ENCODE measurements around the gene ZRSR2.

ZRSR2 gene

DNA sequence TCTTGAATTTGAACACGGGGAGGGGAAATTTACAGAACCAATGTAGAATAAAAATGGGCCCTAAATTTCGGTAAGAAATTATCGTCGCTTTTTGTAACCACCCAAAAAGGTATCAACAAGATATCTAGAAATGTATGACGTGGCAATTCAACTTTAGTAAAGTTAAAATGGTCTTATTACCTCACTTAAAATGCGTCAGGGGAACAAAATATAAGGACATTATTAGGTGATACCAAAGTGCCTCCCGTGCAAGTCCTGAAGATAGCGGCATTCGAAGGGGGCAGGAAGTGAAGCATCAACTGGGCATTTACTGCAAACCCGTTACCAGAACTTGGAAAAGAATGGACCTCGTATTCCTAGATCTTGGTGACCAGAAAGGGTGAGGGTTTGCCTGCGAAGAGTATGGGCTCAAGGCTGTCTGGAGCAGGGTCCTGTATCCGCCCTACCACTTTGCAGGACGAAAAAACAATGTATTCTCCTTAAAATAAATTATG, 63.3 kb downstream of the ZRSR2 start:
- no peak for DNase-seq (ENCODE audit: low read depth)

DNA sequence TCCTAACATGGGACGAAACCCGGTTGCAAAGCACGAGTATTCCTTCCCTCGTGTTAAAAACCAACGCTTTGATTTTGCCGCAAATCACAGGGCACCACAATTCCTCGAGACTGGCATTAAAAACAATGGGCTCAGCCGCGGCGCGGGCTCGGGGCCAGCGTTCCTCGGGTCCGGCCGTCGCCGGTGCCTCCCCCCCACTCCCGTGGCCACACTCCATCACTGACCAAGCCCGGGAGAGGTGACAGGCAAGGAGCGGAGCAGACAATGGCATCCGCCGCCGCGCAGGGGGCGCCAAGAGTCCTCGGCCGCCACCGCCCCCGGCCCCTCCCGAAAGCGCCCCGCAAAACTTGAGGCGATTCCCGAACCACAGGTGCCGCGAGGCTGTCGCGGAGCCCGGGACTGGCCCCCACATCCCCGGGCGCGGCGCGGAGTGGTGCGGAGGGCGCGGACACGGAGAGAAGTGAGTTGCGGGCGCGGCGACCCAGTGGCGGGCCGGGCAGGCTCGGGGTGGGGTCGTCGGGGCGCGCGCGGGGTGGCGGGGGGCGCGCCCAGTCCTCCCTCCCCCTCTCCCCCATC, 63.9 kb downstream of the ZRSR2 start:
- DNase-seq (ENCODE audit: low read depth): peak; percentile 24

DNA sequence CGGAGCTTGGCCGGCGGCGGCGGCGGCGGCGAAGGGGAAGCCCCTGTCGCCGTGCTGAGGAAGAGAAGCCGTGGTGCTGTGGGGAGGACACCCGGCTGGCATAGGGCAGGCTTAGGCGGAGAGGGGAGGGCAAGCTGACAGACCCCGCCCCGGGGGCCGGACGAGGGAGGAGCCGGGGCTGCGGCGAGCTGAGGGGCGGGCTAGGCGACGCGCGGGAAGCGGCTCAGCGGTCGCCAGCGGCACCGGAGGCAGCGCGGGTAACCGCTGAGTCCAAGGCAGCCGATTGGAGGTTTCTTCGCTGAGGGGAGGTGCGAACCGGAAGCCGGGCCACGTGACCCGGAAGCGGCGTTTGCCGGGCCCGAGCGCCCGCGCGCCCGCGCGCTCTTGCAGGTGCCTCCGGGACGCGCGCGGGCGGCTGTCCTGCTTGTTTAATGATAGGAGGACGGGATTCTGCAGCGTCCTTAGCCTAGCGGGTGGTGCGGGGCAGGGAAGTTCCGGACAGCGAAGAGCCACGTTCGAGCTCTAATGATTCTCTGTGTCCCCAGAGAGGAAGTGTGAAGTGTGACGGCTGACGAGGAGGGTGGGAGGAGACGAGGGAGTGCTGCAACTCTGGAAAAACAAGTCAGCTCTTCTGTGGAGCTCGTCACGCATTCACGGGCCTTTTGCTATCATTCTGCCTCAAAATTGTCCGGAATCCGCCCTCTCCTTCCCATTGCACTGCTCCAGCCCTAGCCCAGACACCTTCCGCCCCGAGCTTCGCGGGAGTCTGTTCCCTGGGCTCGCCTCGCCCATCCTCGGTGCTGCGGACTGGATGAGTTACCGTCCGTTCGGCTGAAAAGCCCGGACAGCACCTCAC, 64.7 kb downstream of the ZRSR2 start, which contains the start of gene AP1S2:
AP1S2 (minus strand) TSS at position 102 of the 856 bp plus-strand sequence. CDS start 2,289 bp downstream, outside the sequence.
- DNase-seq (ENCODE audit: low read depth): peak; percentile 89

DNA sequence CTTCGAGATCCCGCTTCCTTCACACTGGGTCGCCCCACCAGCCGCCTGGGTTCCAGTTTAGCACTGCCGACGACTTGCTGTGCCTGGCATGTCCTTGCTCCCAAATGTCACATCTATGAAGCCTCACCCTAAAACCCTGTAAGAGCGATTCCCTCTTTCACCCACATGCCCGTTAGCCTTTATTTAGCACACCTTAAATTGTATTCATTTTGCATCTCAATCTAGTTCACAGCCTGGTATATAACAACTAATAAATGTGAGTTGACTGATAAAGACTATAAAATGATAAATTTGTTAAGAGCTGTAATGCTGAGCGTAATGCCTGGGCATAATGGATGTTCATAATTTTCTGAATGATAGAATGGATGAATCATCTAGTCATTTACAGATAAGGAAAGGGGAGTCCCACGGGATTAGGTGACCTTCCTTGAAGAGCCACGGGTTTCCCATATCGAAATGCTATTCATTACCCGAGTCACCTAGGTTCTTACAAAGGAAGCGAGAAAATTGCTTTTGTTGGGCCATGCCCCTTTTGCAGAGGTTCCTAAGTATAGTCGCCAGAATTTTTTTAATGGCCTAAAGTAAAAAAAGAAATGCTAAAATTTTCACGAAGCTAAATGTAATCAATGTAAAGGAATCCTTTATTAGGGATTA, 65.4 kb downstream of the ZRSR2 start:
- no peak for DNase-seq (ENCODE audit: low read depth)

DNA sequence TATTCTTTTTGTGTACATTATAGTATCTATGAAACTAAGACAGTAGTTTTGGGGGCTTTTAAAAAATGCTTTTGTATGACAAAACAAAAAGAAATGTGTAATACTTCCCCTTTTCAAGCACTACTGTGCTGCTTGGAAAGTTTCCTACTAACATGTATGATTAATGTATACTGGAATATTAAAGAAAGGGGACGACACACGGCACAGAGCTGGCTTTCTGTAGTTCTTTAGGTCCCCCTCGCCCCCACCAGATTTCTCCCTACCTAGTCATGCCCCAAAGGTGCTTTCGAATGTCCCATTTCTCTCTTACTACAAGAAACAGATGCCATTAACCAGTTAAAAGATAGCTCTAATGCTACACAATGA, 65.9 kb downstream of the ZRSR2 start:
- DNase-seq (ENCODE audit: low read depth): no peak

DNA sequence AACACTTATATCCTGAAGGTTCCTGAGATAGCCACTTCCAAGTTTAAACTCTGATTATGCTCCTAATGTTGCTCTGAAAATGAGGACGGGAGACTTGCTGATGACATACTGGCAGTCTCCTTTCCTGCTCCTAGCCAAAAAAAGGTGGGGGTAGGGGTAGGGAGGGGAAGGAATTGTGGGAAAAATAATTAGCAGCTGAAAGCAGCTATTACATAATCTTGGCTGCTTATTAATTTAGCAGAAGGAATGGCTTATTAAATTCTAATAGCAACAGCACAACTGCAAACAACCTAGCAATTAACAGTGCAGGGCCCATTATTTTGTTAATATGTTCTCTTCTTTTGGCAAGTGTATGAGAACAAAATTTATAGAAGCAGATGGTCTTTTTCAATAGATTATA, 66.4 kb downstream of the ZRSR2 start:
- DNase-seq (ENCODE audit: low read depth): no peak

DNA sequence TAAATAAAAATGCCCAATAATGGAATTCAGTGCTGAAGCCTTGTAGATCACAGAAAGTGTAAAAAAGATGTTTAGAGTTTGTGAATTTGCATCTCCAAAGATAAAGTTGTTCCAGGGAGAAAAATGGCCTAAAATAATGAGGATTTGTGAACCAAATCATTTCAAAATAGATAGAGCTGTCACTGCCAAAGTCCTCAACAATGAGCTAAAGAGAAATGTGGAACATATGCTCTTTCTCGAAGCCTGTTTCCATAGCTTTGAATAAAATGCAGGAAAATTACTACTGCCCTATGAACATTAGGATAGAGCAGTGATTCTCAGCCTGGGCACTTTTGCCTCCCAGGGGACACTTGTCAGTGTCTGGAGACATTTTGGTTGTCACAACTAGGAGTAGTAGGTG, 67.8 kb downstream of the ZRSR2 start:
- DNase-seq (ENCODE audit: low read depth): no peak

DNA sequence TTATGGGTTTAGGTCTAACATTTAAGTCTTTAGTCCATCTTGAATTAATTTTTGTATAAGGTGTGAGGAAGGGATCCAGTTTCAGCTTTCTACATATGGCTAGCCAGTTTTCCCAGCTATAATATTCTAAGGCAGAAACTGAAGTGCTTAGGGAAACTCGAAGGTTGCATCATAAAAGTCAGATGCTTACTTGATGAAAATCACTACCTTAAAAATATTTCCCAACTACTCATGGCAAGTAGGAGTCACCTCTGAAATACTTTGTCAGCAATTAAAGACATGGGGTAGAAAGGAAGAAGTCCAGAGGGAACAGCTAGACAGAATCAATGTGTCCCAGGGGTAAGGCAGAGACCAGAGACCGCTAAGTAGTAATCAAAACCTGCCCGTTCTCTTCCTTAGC, 70.6 kb downstream of the ZRSR2 start:
- no peak for DNase-seq (ENCODE audit: low read depth)

DNA sequence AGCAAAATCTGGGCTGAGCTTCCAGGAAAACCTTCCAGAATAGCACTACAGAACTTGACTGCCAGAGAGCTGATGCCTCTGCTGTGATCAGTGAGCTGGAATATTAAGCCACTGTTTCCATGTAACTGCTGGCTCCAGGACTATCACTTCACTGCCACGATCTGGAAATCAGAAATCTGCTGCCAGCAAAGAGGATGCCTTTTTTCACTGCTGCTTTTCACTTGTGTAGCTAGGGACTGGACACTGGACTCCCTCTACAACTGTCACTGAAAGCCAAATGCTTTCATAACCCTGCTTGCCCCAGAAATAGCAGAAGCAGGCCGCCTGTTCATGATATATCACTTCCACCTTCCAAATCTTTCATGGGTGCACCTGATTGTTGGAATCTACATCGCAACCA, 73.7 kb downstream of the ZRSR2 start:
- no peak for DNase-seq (ENCODE audit: low read depth)

DNA sequence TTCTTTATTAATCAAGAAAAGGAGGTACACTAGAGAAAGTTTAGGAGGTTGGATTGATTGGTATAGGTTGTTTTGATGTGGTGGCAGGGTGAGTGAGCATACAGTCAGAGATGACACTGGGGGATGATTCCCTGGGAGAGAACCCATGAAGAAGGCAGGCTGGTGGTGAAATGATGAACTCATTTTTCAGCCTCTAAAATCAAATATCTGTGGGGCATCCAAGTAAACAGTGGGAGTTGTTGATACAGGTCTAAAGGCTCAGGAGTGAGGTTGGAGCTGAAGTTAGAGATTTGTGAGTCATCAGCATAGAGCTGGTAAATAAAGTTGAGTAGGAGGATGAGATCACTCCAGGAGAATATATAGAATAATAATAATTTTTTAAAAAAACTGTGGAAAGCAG, 74.3 kb downstream of the ZRSR2 start:
- DNase-seq (ENCODE audit: low read depth): no peak

DNA sequence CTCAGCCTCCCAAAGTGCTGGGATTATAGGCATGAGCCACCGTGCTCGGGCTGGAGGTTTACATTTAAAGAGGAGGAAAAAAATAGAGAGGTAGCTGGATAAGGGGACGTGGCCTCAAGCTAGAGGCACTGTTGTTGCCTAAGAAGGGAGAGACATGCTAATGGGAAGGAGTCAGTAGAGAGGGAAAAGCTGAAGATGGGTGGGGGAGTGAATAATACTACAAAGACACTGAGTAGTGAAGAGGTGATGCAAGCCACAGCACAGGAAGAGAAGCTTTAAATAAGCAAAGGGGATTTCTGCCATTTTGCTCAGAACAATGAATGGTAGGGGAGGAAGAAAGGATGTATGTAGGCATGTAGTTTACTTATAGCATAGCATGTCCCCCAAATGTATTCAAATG, 75.9 kb downstream of the ZRSR2 start:
- no peak for DNase-seq (ENCODE audit: low read depth)

DNA sequence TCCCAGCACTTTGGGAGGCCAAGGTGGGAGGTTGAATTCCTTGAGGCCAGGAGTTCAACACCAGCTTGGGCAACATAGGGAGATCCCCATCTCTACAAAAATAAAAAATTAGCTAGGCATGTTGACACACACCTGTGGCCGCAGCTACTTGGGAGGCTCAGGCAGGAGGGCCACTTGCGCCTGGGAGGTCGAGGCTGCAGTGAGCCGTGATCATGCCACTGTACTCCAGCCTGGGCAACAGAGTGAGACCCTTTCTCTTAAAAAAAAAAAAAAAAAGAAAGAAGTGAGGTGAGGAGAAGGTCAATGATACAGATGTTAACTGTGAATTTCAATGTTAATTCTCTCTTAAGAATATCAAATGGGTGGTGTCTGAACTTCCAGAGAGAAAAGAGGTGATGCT, 79.4 kb downstream of the ZRSR2 start:
- DNase-seq (ENCODE audit: low read depth): no peak

DNA sequence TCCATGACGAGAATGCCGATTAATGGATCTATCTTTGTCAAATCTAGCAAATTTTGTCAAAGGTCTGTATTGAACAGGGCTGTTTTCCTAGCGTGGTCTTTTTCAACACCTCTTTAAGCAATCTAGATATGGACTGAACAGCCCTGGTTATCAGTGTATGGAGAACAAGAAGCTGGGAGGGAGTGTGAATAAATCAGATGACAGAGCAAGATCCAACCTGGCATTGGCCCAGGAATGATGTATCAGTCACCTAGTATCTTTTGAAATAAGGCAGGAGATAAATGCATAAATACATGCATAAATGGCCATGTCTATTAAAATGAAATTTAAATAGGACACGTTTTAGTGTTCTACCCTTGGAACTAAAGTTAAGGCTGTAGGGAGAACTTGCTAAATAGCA, 80.0 kb downstream of the ZRSR2 start:
- no peak for DNase-seq (ENCODE audit: low read depth)

All from activated T-cell treated with anti-CD3 and anti-CD28 coated beads for 48 hours (primary cell).